ENCODE data around the gene CDX2.

DNA sequence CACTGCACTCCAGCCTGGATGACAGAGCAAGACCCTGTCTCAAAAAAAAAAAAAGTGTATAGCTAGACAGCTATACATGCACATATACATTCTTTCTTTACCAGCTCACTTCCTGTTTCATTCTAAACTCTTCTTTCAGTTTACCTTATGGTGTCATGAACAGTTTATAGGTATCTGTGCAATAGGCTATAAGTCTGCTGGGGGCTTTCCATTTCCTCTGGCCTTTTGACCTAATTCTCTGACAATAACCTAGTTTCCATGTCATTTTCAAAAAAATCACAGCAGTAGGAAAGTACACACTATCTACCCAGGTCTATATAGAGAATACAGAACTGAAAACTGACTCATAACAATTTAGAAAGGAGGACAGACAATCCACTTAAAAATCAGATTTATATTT, 43.8 kb upstream of the CDX2 start:
- TF ChIP-seq CTCF (conservative IDR thresholded peaks at IDR 0.05; ENCODE audit: low read depth in 2 of 2) (no peak), POLR2AphosphoS5 (IDR thresholded peaks at IDR 0.05; ENCODE audit: low read depth) (no peak), EZH2phosphoT487 (IDR thresholded peaks at IDR 0.05; ENCODE audit: unreplicated experiment) (no peak), JUNB (IDR thresholded peaks at IDR 0.05; ENCODE audit: unreplicated experiment) (no peak), EZH2 (IDR thresholded peaks at IDR 0.05; ENCODE audit: low read depth, unreplicated experiment) (no peak), ETS1 (IDR thresholded peaks at IDR 0.05) (no peak)
